Stimulated activated CD8-positive, alpha-beta memory T cell treated with anti-CD3 and anti-CD28 coated beads, Interleukin-2, amount 100 ng/mL, for 1 hour (primary cell): ENCODE measurements around the gene SEPTIN8.

Experiments
- DNase-seq, 2 donors: peaks; one replicate each; pipeline ENCODE4 v3.0.0-alpha.2; 2020; ENCODE audit warnings: low read depth in 2 of 2

Gene SEPTIN8

GRCh38 chr5:132777209-132778069 lies at the start of gene SEPTIN8:
SEPTIN8 (minus strand) TSS chr5:132777239; CDS start chr5:132777137, 102 bp downstream.
- no peak for DNase-seq

- no peak for DNase-seq
Measured at GRCh38 chr5:132826424-132827082, 49.5 kb upstream of the SEPTIN8 start.

GRCh38 chr5:132825834-132826391 lies 48.9 kb upstream of the SEPTIN8 start:
- DNase-seq, result no peak

DNA sequence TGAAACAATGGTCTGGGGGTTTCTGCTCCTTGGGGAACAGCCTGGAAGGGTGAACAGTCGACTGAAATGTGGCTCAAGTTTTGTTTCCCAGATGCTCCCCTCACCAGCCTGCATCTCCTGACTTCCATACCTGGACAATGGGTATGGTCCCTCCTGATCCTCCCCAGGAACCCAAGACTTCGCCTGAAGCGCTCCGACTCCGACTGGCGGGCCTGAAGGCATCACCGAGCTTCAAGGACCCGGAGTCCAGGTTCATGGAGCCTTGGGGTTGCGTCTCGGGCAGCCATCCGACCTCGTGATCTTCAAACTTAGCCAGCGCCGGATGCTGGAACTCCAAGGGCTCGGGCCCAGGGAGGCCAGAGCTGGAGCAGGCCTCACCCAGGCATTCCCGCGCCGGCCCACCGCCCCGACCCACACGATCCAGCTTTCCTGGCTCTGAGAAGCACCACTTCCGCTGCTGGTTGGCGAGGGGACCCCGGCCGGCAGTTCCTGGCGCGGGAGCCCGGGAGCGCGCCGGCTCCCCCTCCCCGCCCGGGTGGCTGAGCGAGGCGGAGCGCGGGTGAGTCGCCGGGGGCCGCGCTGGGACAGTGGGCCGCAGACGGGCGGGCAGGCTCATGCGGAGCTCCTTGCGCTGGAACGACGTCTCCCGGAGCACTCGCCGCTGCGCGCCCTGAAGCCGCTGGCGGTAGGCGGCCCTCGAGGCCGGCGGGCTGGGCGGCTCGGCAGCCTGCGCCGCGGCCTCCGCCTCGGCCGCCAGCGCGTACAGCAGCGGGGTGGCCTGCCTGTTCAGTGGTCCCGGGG lies 48.2 kb upstream of the SEPTIN8 start:
- no peak for DNase-seq

DNA sequence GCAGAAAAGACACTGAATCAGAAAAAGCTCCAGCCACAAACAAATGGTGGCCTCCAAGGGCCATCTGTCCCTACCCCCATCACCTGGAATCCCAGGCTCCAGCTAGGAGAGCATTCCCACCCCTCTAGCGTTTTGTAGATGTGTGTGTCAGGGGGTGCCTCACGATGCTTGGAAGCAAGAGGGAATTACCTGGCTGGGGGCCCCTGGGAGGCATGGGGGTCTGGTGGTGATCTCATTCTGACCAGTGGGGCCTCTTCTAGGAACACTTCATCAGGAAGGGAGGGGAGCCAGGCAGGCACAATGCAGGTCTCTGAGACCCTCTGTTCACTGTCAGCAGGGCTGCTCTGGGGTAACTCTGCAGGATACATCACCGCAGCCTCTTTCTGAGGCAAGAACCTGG lies 47.4 kb upstream of the SEPTIN8 start:
- DNase-seq, result no peak

DNA sequence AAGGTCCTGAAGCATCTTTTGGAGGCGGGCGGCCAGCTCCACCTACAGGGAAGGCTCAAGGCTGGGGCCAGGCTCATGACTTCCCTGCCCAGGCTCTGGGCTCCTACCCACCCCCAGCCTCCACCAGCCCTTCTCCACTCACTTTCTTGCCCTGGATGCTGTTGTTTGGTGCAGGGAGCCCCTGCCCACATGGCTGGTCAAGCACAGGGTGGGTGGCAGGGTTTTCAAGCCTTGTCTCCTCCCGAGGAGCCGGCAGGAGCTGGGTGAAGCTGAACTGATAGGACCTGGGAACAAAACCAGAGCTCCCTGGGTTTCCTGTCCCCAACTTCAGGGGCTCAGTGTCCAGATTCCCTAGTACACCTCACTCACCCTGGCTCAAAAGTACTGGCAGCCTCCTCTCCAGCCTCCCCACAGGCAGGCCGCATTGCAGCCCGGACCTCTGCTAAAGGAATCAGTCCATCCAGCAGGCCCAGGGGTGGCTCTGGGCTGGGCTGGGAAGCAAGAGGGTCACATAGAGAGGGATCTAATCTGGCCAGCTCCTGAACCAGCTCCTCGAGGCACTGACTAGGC lies 46.5 kb upstream of the SEPTIN8 start:
- no peak for DNase-seq

- DNase-seq, result no peak
Measured at GRCh38 chr5:132822650-132823480, 45.8 kb upstream of the SEPTIN8 start.

DNA sequence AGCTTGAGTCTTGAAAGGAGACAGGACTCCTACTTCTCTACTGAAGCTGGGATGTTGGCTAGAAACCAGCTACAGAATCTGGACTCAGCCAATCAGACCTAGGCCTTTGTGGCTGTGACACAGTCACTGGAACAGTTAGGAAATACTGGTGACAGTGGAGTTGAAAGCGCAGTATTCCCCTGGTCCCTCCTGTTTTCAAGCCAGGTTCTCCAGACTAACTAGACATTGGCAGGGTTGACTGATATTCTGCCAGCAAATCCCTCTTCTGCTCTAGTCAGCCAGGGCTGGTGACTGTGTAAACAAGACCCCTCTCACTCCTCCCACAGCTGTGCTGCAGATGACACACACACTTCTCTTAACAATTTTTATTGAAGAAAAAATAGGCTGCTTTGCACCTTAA lies 44.8 kb upstream of the SEPTIN8 start:
- no peak for DNase-seq

- no peak for DNase-seq
Measured at GRCh38 chr5:132821350-132821749, 44.3 kb upstream of the SEPTIN8 start.

GRCh38 chr5:132820162-132820754 lies 43.2 kb upstream of the SEPTIN8 start:
- peak; percentile 73 to 79 for DNase-seq

DNA sequence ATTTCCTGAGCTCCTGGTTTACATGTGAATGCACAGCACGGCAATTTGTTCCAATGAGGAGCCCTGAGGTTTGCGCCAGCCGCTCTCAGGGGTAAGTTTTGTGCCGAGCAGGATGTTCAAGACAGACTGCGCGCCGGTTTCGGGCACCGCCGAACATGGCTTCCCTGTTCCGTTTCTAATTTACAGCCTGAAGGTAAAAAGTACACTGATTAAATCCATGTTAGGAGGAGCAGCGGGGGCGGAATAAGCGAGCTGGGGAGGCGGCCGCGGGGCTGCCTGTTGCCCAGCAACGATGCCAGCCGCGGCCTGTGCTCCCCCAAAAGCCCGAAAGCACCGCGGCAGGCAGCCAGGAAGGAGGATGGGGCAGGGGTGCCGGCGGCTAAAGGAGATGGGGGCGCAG lies 42.4 kb upstream of the SEPTIN8 start:
- no peak for DNase-seq

DNA sequence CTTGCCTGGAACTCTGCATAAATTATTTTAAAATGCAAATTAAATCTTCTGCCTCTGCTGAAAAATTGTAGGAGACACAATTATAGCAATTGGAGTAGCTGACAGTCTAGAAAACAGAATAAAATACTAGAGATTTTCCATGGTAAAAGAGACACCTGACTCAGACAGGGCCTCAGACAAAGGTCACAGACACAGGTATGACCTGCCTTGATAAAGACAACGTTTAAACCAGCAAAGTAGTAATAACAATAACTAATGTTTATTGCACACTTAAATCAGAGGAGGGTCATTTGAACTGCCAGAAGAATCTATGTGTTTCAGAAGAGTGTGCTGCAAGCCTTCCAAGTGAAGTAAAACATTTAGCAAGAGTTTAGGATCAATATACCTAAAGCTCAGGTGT lies 40.0 kb upstream of the SEPTIN8 start:
- no peak for DNase-seq

DNA sequence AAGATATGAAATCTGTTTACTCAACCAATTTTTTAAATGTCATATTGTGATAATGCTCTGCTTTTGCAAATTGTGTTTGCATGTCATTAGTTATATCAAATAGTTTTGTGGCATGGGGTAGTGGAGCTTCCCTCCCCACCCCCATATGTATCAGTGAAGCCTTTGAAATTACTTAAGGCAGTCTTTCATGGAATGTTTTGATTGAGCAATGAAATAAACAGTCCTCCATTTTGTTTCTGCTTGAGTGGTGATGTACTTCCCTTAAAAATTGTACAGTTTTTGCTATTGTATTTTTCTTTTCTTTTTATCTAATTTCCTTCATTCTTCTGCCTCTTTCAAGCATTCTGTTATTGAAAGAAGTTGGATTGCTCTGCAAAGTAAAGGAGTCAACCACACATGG lies 39.5 kb upstream of the SEPTIN8 start:
- no peak for DNase-seq

- DNase-seq, result no peak
Measured at GRCh38 chr5:132816083-132816482, 39.0 kb upstream of the SEPTIN8 start.

DNA sequence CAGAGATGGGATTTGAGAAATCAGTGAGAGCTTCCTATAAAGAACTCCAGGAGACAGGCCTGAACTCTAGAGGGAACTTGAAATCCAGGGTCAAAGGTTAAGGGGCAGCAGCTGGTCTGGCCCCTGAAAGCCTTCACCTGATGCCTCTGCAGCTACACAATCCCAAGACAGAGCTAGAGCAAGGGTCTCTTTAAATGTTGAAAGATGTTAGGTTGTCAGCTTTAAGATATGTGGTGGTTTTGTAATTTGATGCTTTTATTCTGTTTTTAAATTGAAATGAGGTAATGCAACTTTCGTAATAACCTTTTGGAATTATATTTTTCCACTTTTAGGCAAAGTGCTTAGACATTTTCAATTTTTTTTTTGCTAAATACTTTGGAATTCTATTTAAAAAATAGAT lies 38.4 kb upstream of the SEPTIN8 start:
- DNase-seq, result no peak

DNA sequence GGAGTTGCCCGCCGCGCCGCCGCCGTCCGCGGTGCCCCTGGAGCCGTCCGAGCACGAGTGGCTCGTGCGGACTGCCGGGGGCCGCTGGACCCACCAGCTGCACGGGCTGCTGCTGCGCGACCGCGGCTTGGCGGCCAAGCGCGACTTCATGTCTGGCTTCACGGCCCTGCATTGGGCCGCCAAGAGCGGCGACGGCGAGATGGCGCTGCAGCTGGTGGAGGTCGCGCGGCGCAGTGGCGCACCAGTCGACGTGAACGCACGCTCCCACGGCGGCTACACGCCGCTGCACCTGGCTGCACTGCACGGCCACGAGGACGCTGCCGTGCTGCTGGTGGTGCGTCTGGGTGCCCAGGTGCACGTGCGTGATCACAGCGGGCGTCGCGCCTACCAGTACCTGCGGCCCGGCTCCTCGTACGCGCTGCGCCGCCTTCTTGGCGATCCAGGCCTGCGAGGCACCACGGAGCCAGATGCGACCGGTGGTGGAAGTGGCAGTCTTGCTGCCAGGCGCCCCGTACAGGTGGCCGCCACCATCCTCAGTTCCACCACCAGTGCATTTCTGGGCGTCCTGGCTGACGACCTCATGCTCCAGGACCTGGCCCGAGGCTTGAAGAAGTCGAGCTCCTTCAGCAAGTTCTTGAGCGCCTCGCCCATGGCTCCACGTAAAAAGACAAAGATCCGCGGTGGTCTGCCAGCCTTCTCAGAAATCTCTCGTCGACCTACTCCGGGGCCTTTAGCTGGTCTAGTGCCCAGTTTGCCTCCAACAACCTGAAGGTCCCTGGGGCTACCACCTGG lies 37.7 kb upstream of the SEPTIN8 start:
- no peak for DNase-seq

DNA sequence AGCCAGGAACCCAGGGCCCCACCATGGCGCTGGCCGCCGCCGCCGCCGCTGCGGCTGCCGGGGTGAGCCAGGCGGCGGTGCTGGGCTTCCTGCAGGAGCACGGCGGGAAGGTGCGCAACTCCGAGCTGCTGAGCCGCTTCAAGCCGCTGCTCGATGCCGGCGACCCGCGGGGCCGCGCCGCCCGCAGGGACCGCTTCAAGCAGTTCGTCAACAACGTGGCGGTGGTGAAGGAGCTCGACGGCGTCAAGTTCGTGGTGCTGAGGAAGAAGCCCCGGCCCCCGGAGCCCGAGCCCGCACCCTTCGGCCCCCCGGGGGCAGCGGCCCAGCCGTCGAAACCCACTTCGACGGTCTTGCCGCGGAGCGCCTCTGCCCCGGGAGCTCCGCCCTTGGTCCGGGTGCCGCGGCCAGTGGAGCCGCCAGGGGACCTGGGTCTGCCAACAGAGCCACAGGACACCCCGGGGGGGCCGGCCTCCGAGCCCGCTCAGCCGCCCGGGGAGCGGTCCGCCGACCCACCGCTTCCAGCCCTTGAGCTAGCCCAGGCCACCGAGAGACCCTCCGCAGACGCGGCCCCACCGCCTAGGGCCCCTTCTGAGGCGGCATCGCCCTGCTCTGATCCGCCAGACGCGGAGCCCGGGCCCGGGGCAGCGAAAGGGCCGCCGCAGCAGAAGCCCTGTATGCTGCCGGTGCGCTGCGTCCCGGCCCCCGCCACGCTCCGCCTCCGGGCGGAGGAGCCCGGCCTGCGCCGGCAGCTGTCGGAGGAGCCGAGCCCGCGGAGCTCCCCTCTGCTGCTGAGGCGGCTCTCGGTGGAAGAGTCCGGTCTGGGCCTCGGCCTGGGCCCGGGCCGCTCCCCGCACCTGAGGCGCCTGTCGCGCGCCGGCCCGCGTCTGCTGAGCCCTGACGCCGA lies 36.8 kb upstream of the SEPTIN8 start:
- DNase-seq, result no peak

GRCh38 chr5:132812781-132813598 lies 36.0 kb upstream of the SEPTIN8 start, which contains the start of gene SOWAHA:
SOWAHA (plus strand) TSS chr5:132813302; CDS start chr5:132813622, 320 bp downstream.
- DNase-seq, result no peak
